Esophagus muscularis mucosa (tissue), 3 donors: ENCODE data around the gene TMEM106B.

Experiments
- EP300 ChIP-seq: sonication (generic); formaldehyde crosslinking; IDR thresholded peaks from one replicate; pipeline ENCODE4 v1.6.1; 2017; ENCODE audit warnings: antibody characterized with exemption
- TF ChIP-seq, protein P1 (sequence below), 3 experiments: fragments of 200-600 bp in 2 of 3; fragments of 450-650 bp in 1 of 3; sonication (generic) in 2 of 3; IDR thresholded peaks; one replicate each; pipeline ENCODE4 v1.5.1; 2017 to 2019; ENCODE audit warnings: antibody characterized with exemption in 3 of 3, mild to moderate bottlenecking in 2 of 3, moderate library complexity in 1 of 3

DNA sequence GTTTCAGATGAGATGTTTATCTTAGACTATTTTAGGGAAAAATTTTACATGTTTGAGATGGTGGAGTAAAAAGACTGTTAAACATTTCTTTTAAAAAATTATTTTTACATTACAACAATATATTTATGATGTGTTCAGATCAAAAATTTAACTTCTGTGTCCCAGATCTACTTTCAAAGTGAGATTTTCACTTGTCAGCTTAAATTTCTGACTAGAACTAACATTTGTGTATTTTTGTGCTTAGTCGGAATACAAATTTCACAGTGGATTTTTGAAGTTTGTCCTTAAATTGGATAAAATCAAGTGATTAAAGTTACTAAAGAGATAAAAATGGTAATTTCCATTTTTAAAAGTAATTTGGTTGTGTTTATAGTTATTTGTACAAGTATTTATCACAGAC, 24.9 kb downstream of the TMEM106B start:
- TF ChIP-seq, protein P1, sequence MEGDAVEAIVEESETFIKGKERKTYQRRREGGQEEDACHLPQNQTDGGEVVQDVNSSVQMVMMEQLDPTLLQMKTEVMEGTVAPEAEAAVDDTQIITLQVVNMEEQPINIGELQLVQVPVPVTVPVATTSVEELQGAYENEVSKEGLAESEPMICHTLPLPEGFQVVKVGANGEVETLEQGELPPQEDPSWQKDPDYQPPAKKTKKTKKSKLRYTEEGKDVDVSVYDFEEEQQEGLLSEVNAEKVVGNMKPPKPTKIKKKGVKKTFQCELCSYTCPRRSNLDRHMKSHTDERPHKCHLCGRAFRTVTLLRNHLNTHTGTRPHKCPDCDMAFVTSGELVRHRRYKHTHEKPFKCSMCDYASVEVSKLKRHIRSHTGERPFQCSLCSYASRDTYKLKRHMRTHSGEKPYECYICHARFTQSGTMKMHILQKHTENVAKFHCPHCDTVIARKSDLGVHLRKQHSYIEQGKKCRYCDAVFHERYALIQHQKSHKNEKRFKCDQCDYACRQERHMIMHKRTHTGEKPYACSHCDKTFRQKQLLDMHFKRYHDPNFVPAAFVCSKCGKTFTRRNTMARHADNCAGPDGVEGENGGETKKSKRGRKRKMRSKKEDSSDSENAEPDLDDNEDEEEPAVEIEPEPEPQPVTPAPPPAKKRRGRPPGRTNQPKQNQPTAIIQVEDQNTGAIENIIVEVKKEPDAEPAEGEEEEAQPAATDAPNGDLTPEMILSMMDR (IDR thresholded peaks at IDR 0.05), result no peak
- TF ChIP-seq EP300, result no peak
